OCI-LY1 (cell line): ENCODE data around the gene WBP1L.
A peak's percentile ranks its signal among the peaks of the same experiment; 100 is the strongest.

Source experiments
- H2AFZ ChIP-seq: fragments of 200-600 bp; sonication (generic), shearing (Covaris generic); 2 replicates; pipeline ENCODE4 v1.6.0; 2014; ENCODE audit warnings: antibody characterized with exemption, mild to moderate bottlenecking, low read length
- H3F3A ChIP-seq: fragments of 200-600 bp; sonication (generic), shearing (Covaris generic); 2 replicates; pipeline ENCODE4 v1.6.0; 2014; ENCODE audit warnings: mild to moderate bottlenecking, antibody characterized with exemption, low read length, moderate library complexity; ENCODE audit not compliant: insufficient read depth
- H3K27ac ChIP-seq: fragments of 200-600 bp; sonication (generic); 2 replicates; pipeline ENCODE4 v1.5.1; 2014; ENCODE audit warnings: low read length, mixed run types, mild to moderate bottlenecking, low read depth; ENCODE audit not compliant: poor library complexity, severe bottlenecking
- H3K27me3 ChIP-seq: fragments of 200-600 bp; sonication (generic); 2 replicates; pipeline ENCODE4 v1.6.0; 2014; ENCODE audit warnings: antibody characterized with exemption, mild to moderate bottlenecking, low read length, moderate library complexity; ENCODE audit not compliant: insufficient read depth
- H3K36me3 ChIP-seq: fragments of 200-600 bp; sonication (generic); 2 replicates; pipeline ENCODE4 v1.6.1; 2014; ENCODE audit warnings: mild to moderate bottlenecking, antibody characterized with exemption, low read length, moderate library complexity, mixed read lengths; ENCODE audit not compliant: insufficient read depth
- H3K4me1 ChIP-seq: fragments of 200-600 bp; sonication (generic); 2 replicates; pipeline ENCODE4 v1.5.1; 2014; ENCODE audit warnings: mild to moderate bottlenecking, low read length, moderate library complexity; ENCODE audit not compliant: insufficient read depth, severe bottlenecking
- H3K4me2 ChIP-seq: fragments of 200-600 bp; sonication (generic), shearing (Covaris generic); 2 replicates; pipeline ENCODE4 v1.6.1; 2014; ENCODE audit warnings: low read length
- H3K4me3 ChIP-seq: fragments of 200-600 bp; sonication (generic); 2 replicates; pipeline ENCODE4 v1.5.1; 2014; ENCODE audit warnings: low read length, low read depth, mild to moderate bottlenecking, mixed read lengths; ENCODE audit not compliant: poor library complexity, severe bottlenecking
- H3K79me2 ChIP-seq: fragments of 200-600 bp; shearing (Covaris generic); 2 replicates; pipeline ENCODE4 v1.6.1; 2016; ENCODE audit warnings: mixed run types, low read length, mixed read lengths; ENCODE audit not compliant: insufficient read depth
- H3K9ac ChIP-seq: fragments of 200-600 bp; sonication (generic), shearing (Covaris generic); 2 replicates; pipeline ENCODE4 v1.6.1; 2014; ENCODE audit warnings: mild to moderate bottlenecking, low read length, mixed read lengths
- H3K9me2 ChIP-seq: fragments of 200-600 bp; sonication (generic), shearing (Covaris generic); 2 replicates; pipeline ENCODE4 v1.6.1; 2014; ENCODE audit warnings: low read depth, mild to moderate bottlenecking, low read length, mixed read lengths
- H3K9me3 ChIP-seq: fragments of 200-600 bp; shearing (Covaris generic); 2 replicates; pipeline ENCODE4 v1.6.1; 2014; ENCODE audit warnings: low read length, mixed read lengths
- H4K20me1 ChIP-seq: fragments of 200-600 bp; sonication (generic), shearing (Covaris generic); 2 replicates; pipeline ENCODE4 v1.6.0; 2016; ENCODE audit warnings: mild to moderate bottlenecking, low read length; ENCODE audit not compliant: insufficient read depth
- EZH2 ChIP-seq: fragments of 200-600 bp; sonication (generic), shearing (Covaris generic); IDR thresholded peaks from 2 replicates; pipeline ENCODE4 v1.8.0; 2017; ENCODE audit warnings: borderline replicate concordance, mixed run types, mild to moderate bottlenecking, antibody characterized with exemption, low read length, moderate library complexity, mixed read lengths
- TF ChIP-seq, protein P1 (sequence below): fragments of 200-600 bp; sonication (generic), shearing (Covaris generic); IDR thresholded peaks from 2 replicates; pipeline ENCODE4 v1.5.1; 2017; ENCODE audit warnings: mild to moderate bottlenecking, antibody characterized with exemption, low read length, moderate library complexity, mixed read lengths

The WBP1L gene

DNA sequence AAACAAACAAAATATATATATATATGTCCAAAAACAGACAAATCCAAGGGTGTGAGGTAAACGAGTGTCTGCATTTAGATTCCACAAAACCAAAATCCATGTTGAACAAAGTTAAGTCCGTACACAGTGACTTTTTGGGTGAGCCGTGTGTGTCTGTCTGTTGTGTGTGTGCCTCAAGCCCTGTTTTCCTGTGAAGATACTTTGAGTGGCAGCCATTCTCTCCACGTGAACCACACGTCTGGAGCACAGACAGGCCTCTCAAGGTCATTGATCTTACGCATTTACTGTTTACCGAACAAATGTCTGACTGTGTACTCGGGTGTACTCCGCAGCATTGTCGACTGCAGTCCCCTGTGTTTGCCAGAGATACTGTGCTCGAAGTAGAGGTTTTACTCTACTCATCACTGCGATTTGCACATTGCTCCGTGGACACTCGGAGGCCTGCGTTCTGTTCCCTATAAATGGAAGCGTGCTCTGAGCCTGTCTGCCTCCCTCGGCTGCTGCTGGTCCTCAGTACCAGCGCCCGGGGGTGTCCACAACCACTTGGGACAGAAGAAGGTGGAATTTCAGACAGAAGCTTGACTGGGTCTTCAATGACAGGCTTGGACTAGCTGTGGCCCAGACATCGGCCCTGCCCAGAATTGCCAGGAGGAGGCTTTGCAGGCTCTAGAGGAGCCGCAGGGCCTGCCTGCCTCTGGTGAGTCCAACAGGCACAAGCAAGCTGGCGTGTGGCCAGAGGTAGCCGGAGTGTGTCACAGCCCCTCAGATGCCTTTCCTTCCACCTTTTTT, 71.3 kb downstream of the WBP1L start:
- Histone ChIP-seq H3K27me3 (no peaks in the 10 kb centered on the region), H3K36me3 (peaks cover 19% of the 10 kb centered on the region), H3K27ac (peak overlapping the region; percentile 23), H3K9ac (no peak overlapping the region), H3K4me3 (no peak overlapping the region), H3K4me1 (peaks cover 20% of the 10 kb centered on the region), H3K9me3 (no peaks in the 10 kb centered on the region), H4K20me1 (no peaks in the 10 kb centered on the region), H3F3A (no peaks in the 10 kb centered on the region), H2AFZ (no peak overlapping the region), H3K4me2 (no peak overlapping the region), H3K79me2 (no peaks in the 10 kb centered on the region), H3K9me2 (no peaks in the 10 kb centered on the region)
- TF ChIP-seq EZH2: no peak
- TF ChIP-seq, protein P1, sequence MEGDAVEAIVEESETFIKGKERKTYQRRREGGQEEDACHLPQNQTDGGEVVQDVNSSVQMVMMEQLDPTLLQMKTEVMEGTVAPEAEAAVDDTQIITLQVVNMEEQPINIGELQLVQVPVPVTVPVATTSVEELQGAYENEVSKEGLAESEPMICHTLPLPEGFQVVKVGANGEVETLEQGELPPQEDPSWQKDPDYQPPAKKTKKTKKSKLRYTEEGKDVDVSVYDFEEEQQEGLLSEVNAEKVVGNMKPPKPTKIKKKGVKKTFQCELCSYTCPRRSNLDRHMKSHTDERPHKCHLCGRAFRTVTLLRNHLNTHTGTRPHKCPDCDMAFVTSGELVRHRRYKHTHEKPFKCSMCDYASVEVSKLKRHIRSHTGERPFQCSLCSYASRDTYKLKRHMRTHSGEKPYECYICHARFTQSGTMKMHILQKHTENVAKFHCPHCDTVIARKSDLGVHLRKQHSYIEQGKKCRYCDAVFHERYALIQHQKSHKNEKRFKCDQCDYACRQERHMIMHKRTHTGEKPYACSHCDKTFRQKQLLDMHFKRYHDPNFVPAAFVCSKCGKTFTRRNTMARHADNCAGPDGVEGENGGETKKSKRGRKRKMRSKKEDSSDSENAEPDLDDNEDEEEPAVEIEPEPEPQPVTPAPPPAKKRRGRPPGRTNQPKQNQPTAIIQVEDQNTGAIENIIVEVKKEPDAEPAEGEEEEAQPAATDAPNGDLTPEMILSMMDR: no peak

DNA sequence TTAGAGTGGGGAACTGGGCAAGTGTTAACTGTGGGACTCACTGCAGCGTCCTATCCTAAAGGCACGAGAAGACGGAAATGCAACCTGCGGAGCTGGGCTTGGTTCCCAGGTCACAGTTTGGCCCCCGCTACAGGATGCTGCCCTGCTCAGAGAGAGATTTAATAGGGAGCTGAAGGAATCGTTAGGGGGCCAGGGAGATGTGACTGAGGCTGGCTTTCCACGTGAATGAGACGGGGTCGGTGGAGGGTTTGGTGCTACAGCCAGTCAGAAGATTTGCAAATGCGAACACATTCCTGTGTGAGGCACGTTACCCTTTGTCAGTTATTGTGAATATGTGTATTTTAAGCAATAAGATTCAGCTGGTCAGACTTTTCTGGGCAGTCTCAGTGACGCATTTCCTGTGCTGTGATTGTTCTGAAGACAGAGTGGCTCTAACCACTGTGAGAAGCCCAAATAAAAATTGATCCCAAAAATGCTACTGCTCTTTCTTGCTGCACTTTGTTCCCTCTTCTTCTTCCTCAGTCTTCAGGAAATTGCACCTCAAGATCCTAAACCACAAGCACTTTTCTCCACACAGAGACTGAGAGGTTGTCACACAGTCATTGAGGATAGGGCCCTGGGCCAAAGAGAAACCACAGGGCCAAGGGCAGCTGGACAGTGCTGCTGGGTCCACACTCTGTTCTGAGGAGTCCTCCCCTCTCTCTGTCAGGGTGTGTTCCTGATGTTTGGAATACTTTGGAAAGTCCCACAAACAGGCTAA, 72.2 kb downstream of the WBP1L start:
- H3K36me3 ChIP-seq: peaks cover 19% of the 10 kb centered on the region
- no peaks in the 10 kb centered on the region for H3K27me3 ChIP-seq
- no peak overlapping the region for H3K4me2 ChIP-seq
- H3K9me2 ChIP-seq: no peaks in the 10 kb centered on the region
- H4K20me1 ChIP-seq: no peaks in the 10 kb centered on the region
- H2AFZ ChIP-seq: no peak overlapping the region
- H3K79me2 ChIP-seq: no peaks in the 10 kb centered on the region
- no peaks in the 10 kb centered on the region for H3F3A ChIP-seq
- no peak overlapping the region for H3K9ac ChIP-seq
- no peak overlapping the region for H3K4me3 ChIP-seq
- no peaks in the 10 kb centered on the region for H3K9me3 ChIP-seq
- peaks cover 20% of the 10 kb centered on the region for H3K4me1 ChIP-seq
- H3K27ac ChIP-seq: peak overlapping the region; percentile 23
- no peak for TF ChIP-seq EZH2
- TF ChIP-seq, protein P1: no peak

DNA sequence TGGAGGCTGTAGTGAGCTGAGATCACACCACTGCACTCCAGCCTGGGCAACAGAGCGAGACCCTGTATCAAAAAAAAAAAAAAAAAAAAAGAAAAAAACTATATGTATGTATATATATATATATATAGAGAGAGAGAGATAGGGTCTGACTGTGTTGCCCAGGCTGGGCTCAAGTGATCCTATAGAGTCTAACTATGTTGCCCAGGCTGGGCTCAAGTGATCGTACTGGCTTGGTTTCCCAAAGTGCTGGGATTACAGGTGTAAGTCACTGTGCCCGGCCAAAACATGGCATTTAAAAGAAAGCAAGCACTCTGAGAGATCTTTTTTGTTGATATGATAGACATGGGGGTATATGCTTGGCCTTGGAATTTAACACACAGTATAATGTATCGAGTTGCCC, 73.4 kb downstream of the WBP1L start:
- no peak overlapping the region for H2AFZ ChIP-seq
- no peak overlapping the region for H3K9ac ChIP-seq
- H3K36me3 ChIP-seq: peaks cover 14% of the 10 kb centered on the region
- no peak overlapping the region for H3K27ac ChIP-seq
- H3K4me2 ChIP-seq: no peak overlapping the region
- H3K4me1 ChIP-seq: peaks cover 15% of the 10 kb centered on the region
- no peaks in the 10 kb centered on the region for H3K9me2 ChIP-seq
- H4K20me1 ChIP-seq: no peaks in the 10 kb centered on the region
- H3K27me3 ChIP-seq: no peaks in the 10 kb centered on the region
- no peak overlapping the region for H3K4me3 ChIP-seq
- TF ChIP-seq EZH2: no peak
- TF ChIP-seq, protein P1: no peak
- H3K9me3 ChIP-seq: no peaks in the 10 kb centered on the region
- H3K79me2 ChIP-seq: no peaks in the 10 kb centered on the region
- no peaks in the 10 kb centered on the region for H3F3A ChIP-seq
